ENCODE measurements around the gene KASH5.
A peak's percentile ranks its signal among the peaks of the same experiment; 100 is the strongest.

The KASH5 gene

DNA sequence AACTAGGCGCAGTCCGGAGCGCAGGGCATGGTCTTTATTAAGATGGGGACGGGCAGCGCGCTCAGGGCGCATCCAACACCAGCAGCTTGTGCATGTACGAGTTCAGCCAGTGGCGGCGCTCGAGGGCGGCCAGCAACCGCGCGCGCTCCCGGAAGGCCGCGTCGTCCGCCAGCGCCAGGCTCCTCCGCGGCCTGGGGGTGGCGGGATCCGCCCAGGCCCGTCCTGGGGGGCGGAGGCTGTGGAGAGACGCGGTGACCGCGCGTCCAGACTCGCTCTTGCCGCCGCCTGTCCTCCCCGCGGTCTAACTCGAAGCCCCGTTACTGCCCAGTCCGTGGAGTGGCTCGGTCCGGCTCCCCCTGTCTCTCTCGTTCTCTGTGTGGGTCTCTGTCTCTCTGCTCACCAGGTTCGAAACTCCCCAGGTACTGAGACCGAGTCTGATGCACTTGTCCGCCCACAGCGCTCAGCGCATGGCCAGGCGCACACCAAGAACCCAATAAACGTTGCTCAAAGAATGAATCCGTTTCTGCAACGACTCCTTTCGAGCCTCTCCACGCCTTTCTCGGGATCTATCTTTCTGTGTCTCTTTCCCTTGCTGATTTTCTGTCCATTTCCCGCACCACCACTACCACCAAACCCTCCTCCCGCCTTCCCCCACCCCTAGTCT lies 34.5 kb downstream of the KASH5 start:
- DNase-seq (ENCODE audit: low read depth), result no peak
- peak; percentile 40; the same call in 1 of the 2 replicates for TF ChIP-seq CTCF (IDR thresholded peaks at IDR 0.05; ENCODE audit: control insufficient read depth, extremely low read depth, insufficient read depth)
- H3K4me3 ChIP-seq (ENCODE audit: low read depth, low read length), result no peak overlapping the region

- no peak for DNase-seq (ENCODE audit: low read depth)
- H3K4me3 ChIP-seq (ENCODE audit: low read depth, low read length), result no peak within 1 kb of the TSS
- no peak for TF ChIP-seq CTCF (IDR thresholded peaks at IDR 0.05; ENCODE audit: control insufficient read depth, extremely low read depth, insufficient read depth)
These were observed 35.3 kb downstream of the KASH5 start, which contains the start of gene PTH2 for GRCh38 chr19:49423071-49423984. Gene PTH2, minus strand, starts transcription at chr19:49423441. Its CDS starts 102 bp downstream, at chr19:49423339.

DNA sequence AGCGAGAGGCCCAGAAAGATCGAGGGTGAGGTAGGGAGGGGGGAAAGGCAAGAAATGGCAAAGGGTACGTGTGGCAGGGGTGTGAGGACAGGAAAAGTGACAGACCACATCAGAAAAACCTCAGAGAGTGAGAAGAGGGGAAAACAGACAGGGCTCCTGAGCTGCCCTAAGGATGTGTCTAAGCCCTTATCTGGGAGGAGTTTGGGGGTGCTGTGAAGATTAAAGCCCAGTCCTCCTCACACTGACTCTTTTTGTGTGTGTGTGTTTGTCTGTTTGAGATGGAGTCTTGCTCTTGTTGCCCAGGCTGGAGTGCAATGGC lies 35.9 kb downstream of the KASH5 start:
- no peak for DNase-seq (ENCODE audit: low read depth)
- TF ChIP-seq CTCF (IDR thresholded peaks at IDR 0.05; ENCODE audit: control insufficient read depth, extremely low read depth, insufficient read depth), result no peak
- H3K4me3 ChIP-seq (ENCODE audit: low read depth, low read length), result no peak overlapping the region

DNA sequence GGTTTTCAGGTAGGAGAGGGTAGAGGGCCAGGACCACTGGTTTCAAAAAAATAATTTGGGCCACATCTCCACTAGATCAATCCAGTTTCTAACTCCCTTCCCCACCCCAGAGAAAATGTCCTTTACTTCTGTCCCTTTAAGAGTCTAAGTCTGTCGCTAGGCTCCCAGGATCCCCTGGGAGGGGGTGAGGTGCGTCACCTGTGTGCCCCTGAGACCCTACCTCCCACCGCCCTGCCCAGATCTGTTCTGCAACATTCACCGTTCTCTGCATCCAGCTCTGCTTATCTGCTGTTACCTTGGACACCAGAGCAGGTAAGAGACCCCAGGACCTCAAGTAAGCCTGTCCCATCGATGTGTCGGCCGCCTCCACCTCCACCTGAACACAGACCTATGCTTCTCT lies 37.1 kb downstream of the KASH5 start, which contains the start of gene GFY:
GFY (plus strand) TSS at position 211 of the 400 bp plus-strand sequence. CDS start 1,043 bp downstream, outside the sequence.
- DNase-seq (ENCODE audit: low read depth), result no peak
- no peak within 1 kb of the TSS for H3K4me3 ChIP-seq (ENCODE audit: low read depth, low read length)
- TF ChIP-seq CTCF (IDR thresholded peaks at IDR 0.05; ENCODE audit: control insufficient read depth, extremely low read depth, insufficient read depth), result no peak

GRCh38 chr19:49425922-49426592 lies 38.0 kb downstream of the KASH5 start:
- H3K4me3 ChIP-seq (ENCODE audit: low read depth, low read length), result no peak overlapping the region
- TF ChIP-seq CTCF (IDR thresholded peaks at IDR 0.05; ENCODE audit: control insufficient read depth, extremely low read depth, insufficient read depth), result no peak
- no peak for DNase-seq (ENCODE audit: low read depth)

- no peak overlapping the region for H3K4me3 ChIP-seq (ENCODE audit: low read depth, low read length)
- no peak for TF ChIP-seq CTCF (IDR thresholded peaks at IDR 0.05; ENCODE audit: control insufficient read depth, extremely low read depth, insufficient read depth)
- DNase-seq (ENCODE audit: low read depth), result no peak
These were observed 39.3 kb downstream of the KASH5 start for GRCh38 chr19:49427339-49427738.
